Retina (tissue), 1 donor: Measurements from ENCODE around the gene BST1.
"Not testable (repeated sequence)": the region's sequence is repeated elsewhere in the genome, so short reads cannot be mapped to it uniquely, and the experiment has no call there.

Experiments used
- DNase-seq: peaks from one replicate; pipeline ENCODE4 v3.0.0-alpha.2; 2016

BST1 gene

GRCh38 chr4:15753081-15753480 lies 50.2 kb downstream of the BST1 start:
- no peak for DNase-seq

GRCh38 chr4:15753786-15754185 lies 50.9 kb downstream of the BST1 start:
- no peak for DNase-seq

GRCh38 chr4:15754323-15754722 lies 51.5 kb downstream of the BST1 start:
- DNase-seq = no peak

GRCh38 chr4:15755321-15756155 lies 52.7 kb downstream of the BST1 start:
- no peak for DNase-seq

- no peak for DNase-seq
Measured at GRCh38 chr4:15756361-15756861, 53.5 kb downstream of the BST1 start.

- DNase-seq = no peak
Measured at GRCh38 chr4:15757054-15757453, 54.2 kb downstream of the BST1 start.

- no peak for DNase-seq
Measured at GRCh38 chr4:15758294-15758693, 55.4 kb downstream of the BST1 start.

- DNase-seq = not testable (repeated sequence)
Measured at GRCh38 chr4:15762460-15762859, 59.6 kb downstream of the BST1 start.

GRCh38 chr4:15765391-15765790 lies 62.5 kb downstream of the BST1 start:
- no peak for DNase-seq

GRCh38 chr4:15765910-15766697 lies 63.2 kb downstream of the BST1 start:
- no peak for DNase-seq

- no peak for DNase-seq
Measured at GRCh38 chr4:15766821-15767220, 64.0 kb downstream of the BST1 start.

GRCh38 chr4:15769202-15769601 lies 66.3 kb downstream of the BST1 start:
- no peak for DNase-seq

GRCh38 chr4:15771216-15772058 lies 68.6 kb downstream of the BST1 start:
- no peak for DNase-seq

GRCh38 chr4:15774020-15774420 lies 71.2 kb downstream of the BST1 start:
- no peak for DNase-seq

- peak; percentile 4 for DNase-seq
Measured at GRCh38 chr4:15776871-15777648, 74.2 kb downstream of the BST1 start.

- peak; percentile 4 for DNase-seq
Measured at GRCh38 chr4:15777697-15778288, 74.9 kb downstream of the BST1 start.

- peak; percentile 76 for DNase-seq
Measured at GRCh38 chr4:15778289-15779241, 75.7 kb downstream of the BST1 start, which contains the start of gene CD38. Gene CD38 (plus strand): TSS chr4:15778328. CDS start chr4:15778415, 87 bp downstream.

- DNase-seq = peak; percentile 64
Measured at GRCh38 chr4:15779306-15779705, 76.4 kb downstream of the BST1 start.

GRCh38 chr4:15779809-15780208 lies 76.9 kb downstream of the BST1 start:
- DNase-seq = no peak

GRCh38 chr4:15781427-15782095 lies 78.7 kb downstream of the BST1 start:
- no peak for DNase-seq
